ENCODE data around the gene DNAAF2.

DNA sequence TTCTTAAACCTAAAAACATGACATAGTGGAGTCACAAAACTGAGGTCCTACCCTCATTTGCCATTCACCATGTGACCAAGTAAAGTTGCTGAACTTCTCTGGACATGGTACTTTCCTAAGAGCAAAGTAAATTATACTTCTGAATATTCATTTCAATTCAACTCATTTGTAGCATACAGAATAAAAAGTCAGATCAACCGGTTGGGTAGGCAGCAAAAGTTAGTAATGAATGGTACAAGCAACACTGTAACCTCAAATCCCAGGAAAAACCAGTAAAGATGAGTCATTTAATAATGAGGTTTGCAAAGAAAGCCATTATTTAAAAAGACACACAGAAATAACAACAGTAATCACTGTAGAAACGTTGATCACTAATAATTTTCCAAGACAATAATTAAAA, 44.2 kb upstream of the DNAAF2 start:
- TF ChIP-seq, protein P1, sequence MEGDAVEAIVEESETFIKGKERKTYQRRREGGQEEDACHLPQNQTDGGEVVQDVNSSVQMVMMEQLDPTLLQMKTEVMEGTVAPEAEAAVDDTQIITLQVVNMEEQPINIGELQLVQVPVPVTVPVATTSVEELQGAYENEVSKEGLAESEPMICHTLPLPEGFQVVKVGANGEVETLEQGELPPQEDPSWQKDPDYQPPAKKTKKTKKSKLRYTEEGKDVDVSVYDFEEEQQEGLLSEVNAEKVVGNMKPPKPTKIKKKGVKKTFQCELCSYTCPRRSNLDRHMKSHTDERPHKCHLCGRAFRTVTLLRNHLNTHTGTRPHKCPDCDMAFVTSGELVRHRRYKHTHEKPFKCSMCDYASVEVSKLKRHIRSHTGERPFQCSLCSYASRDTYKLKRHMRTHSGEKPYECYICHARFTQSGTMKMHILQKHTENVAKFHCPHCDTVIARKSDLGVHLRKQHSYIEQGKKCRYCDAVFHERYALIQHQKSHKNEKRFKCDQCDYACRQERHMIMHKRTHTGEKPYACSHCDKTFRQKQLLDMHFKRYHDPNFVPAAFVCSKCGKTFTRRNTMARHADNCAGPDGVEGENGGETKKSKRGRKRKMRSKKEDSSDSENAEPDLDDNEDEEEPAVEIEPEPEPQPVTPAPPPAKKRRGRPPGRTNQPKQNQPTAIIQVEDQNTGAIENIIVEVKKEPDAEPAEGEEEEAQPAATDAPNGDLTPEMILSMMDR (tag by site-specific recombination; IDR thresholded peaks at IDR 0.05) = no peak
- TF ChIP-seq HOXC10 (CRISPR knock-in tag; IDR thresholded peaks at IDR 0.05) (no peak), ZNF121 (tag by site-specific recombination; IDR thresholded peaks at IDR 0.05) (no peak), ZNF423 (tag by site-specific recombination; IDR thresholded peaks at IDR 0.05) (no peak)
